Stimulated activated CD4-positive, alpha-beta T cell treated with anti-CD3 and anti-CD28 coated beads, Interleukin-15, amount 100 ng/mL, for 24 hours (primary cell): ENCODE data around the gene DLG2.

Experiments used
- DNase-seq: peaks from one replicate; pipeline ENCODE4 v3.0.0-alpha.2; 2020

Gene DLG2

DNA sequence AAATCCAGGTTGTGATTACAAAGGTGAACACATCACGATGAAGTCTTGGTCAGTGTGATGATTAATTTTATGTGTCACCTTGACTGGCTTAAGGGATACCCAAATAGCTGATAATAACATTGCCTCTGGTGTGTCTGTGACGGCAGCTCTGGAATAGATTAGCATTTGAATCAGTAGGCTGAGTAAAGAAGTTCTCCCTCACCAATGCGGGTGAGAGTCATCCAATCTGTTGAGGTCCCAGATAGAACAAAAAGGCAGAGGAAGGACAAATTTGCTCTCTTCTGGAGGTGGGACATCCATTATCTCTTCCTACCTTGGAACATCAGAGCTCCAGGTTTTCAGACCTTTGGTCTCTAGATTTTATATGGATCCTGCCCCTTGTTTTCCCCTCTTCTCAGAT, 1484.7 kb downstream of the DLG2 start:
- DNase-seq: no peak

DNA sequence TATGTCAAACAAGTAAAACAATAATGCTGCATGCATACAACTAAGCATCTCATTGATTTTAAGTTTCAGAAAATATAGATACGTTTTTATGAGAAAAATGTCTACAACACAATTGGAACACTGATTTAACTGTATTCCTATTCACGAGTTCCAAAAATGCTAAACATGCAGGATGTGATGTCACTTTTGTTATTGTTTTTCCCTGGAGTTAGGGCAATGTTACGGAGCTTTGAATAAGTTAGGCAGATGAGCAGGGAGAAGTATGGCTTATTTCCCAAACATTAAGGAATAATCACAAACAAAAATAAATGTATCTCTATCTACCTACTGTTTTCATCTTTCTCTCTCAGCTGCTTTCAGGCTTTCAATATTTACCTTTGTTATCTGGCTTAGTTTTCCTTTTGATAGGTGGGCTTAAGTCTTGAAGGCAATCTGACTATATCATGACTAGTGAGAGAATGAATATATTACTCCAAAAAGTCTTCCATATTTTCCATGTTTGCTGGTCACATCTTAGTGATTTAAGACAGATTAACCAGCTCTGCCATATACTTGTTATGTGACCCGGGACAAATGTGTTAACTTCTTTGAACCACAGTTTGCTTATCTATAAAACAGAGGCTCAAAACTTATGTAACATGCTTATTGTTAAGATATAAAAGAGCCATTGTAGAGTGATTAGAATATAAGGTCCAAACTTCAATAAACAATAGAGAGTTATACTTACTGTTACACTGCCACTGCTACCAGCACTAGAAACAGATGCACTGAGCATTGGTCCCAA, 1486.6 kb downstream of the DLG2 start:
- DNase-seq: no peak

DNA sequence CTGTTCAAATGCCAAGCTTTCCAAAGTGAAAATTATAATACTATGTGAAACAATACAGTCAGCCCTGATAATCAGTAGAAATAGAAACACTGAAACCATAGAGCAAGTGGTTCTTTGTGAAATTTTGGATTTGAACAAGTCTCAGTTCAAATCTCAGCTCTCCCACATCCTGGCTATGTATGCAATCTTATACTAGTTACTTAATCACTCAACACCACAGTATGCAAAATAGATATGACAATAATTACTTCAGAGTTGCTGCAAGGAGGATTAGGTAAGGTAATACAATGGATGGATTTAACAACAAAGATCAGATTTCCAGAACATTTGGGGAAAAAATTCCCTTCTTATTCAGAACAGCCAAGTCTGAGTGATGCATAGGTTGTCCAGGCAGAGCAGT, 1489.2 kb downstream of the DLG2 start:
- no peak for DNase-seq

- DNase-seq: no peak
Observed at GRCh38 chr11:84137505-84137904, 1489.6 kb downstream of the DLG2 start.

GRCh38 chr11:84136926-84137325, 1490.2 kb downstream of the DLG2 start:
- DNase-seq: no peak

GRCh38 chr11:84130646-84131427, 1496.3 kb downstream of the DLG2 start:
- no peak for DNase-seq

- DNase-seq: no peak
Observed at GRCh38 chr11:84129961-84130576, 1497.1 kb downstream of the DLG2 start.

- no peak for DNase-seq
Observed at GRCh38 chr11:84128840-84129239, 1498.3 kb downstream of the DLG2 start.

- no peak for DNase-seq
Observed at GRCh38 chr11:84117394-84117793, 1509.8 kb downstream of the DLG2 start.

- no peak for DNase-seq
Observed at GRCh38 chr11:84106541-84106940, 1520.6 kb downstream of the DLG2 start.

- no peak for DNase-seq
Observed at GRCh38 chr11:84105148-84105547, 1522.0 kb downstream of the DLG2 start.

DNA sequence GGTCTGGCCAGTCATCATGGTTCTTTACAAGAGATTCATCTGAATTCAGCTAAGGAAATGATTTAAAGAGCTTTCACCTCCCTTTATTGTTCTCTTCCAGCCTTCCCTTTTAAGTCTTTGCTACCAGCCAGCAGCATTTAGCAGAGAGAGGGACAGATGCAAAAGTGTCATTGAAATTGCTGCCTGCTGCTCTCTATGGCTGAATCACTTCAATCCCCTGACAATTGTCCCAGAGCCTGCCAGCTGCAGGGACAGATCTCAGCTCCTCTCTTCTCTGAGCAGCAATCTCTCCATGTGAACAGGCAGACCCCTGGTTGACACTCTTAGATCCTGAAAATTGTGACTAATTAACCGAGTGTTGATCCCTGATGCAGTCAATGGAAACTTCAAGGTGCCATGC, 1524.0 kb downstream of the DLG2 start:
- DNase-seq: no peak

DNA sequence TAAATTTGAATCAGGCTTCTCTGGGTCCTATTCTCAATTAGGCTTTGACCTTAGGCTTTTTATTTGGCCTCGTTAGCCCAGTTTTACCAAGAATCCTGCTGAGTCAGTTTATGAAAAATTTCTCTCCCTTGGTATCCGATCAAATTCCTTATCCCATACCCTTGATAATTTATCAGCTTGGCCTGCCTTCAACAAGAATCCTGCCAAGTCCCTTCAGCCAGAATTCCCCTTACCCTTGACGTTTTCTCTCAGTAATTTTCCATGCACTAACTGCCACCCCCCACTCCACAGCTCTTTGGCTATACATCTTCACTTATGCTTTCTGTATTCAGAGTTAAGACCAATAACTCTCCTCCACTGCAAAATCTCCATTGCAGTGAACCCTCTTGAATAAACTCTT, 1530.0 kb downstream of the DLG2 start:
- DNase-seq: no peak

GRCh38 chr11:84091212-84091986, 1535.7 kb downstream of the DLG2 start:
- DNase-seq: no peak

- DNase-seq: no peak
Observed at GRCh38 chr11:84089072-84090057, 1537.8 kb downstream of the DLG2 start.

DNA sequence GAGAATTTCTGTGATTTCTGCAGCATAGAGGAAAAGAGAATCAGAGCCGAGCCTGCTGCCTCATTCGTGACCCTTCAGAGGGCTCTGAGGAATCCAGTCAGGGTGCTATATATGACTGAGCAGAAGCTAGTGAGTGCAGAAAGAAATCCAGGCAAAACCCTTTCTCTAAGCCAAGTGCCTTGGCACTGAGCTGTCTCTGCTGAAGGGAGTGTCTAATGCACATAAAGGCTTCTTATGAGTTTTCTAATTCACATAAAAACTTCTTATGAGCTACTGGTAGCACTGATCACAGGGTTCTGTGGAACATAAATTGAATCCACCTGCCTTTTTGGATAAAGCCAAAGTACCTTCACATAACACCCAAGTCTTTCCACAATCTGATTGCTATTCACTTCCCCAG, 1555.3 kb downstream of the DLG2 start:
- no peak for DNase-seq

DNA sequence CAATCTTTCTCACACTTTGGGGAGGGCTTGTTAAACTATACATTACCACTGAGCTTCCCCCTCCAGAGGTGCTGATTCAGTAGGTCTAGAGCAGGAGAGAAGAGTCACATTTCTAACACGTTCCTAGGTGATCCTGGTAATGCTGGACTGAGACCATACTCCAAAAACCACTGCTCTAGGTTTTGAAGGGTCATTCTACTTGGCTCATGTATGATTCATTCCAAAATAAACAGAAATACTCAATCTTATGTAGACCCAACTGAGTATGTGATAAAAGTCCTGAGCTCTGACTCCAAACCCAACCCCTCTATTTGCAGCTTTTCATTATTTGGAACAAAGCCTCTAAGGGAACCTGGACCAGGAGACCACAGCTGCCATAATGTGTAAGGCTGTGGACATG, 1558.1 kb downstream of the DLG2 start:
- no peak for DNase-seq

GRCh38 chr11:84061726-84062125, 1565.4 kb downstream of the DLG2 start:
- DNase-seq: no peak

- no peak for DNase-seq
Observed at GRCh38 chr11:84056653-84057376, 1570.3 kb downstream of the DLG2 start.

- DNase-seq: no peak
Observed at GRCh38 chr11:84045146-84045545, 1582.0 kb downstream of the DLG2 start.

- DNase-seq: no peak
Observed at GRCh38 chr11:84044706-84045105, 1582.4 kb downstream of the DLG2 start.
